Activated CD4-positive, alpha-beta memory T cell treated with anti-CD3 and anti-CD28 coated beads, Interleukin-2, amount 10 ng/mL, durations not matched to agents 7 days and 5 days (primary cell): ENCODE measurements around the gene GALC. TPM values are rescaled to one million over a fixed set of nuclear protein-coding genes. Genes with fewer than 3 reads are reported as not detected.

ENCODE experiments used
- CTCF ChIA-PET: fragments of 350-600 bp; sonication (Branson Sonifier 250); formaldehyde crosslinking; loops from one replicate; lab custom pipeline; 2021; ENCODE audit warnings: antibody characterized with exemption, inconsistent platforms; lab: Charles Lee
- POLR2A ChIA-PET: fragments of 350-600 bp; sonication (Branson Sonifier 250); formaldehyde crosslinking; loops from one replicate; lab custom pipeline; 2021; ENCODE audit warnings: antibody characterized with exemption; lab: Charles Lee
- DNase-seq: peaks from one replicate; pipeline ENCODE4 v3.0.0-alpha.2; 2020
- H3K27ac Mint-ChIP-seq: one replicate; pipeline ENCODE4 v1.8.0; 2021; ENCODE audit warnings: mild to moderate bottlenecking, mixed read lengths
- H3K27me3 Mint-ChIP-seq: one replicate; pipeline ENCODE4 v1.8.0; 2021; ENCODE audit warnings: mixed read lengths
- H3K36me3 Mint-ChIP-seq: one replicate; pipeline ENCODE4 v1.8.0; 2021; ENCODE audit warnings: low read depth, mixed read lengths
- H3K4me1 Mint-ChIP-seq: one replicate; pipeline ENCODE4 v1.8.0; 2021; ENCODE audit warnings: mixed read lengths
- H3K4me3 Mint-ChIP-seq: one replicate; pipeline ENCODE4 v1.8.0; 2021; ENCODE audit warnings: mild to moderate bottlenecking, mixed read lengths
- H3K9me3 Mint-ChIP-seq: one replicate; pipeline ENCODE4 v1.8.0; 2021; ENCODE audit warnings: mixed read lengths
- total RNA-seq, 2 experiments: library from RNA; stranded (reverse); gene quantifications; one replicate each; pipeline ENCODE4 v1.2.3, GENCODE V29; 2021

Gene GALC
- total RNA-seq, 2 experiments from 2014 or later = 24.3 to 27.6 TPM

GRCh38 chr14:88005050-88005481, 12.1 kb upstream of the GALC start, which contains the start of gene GPR65:
Gene GPR65 (plus strand): TSS chr14:88005135. CDS start chr14:88010848, 5,713 bp downstream.
- CTCF ChIA-PET = interaction anchor here (1.4 to 3.3 kb wide), 3 partner anchors 9 to 59 kb away, joined by 4 to 22 read pairs (median 9); partner anchors contain the start of gene GALC
- peak within 1 kb of the TSS; percentile 97 for H3K27ac Mint-ChIP-seq
- H3K9me3 Mint-ChIP-seq = peaks cover 2% of the 10 kb centered on the region
- POLR2A ChIA-PET = interaction anchor here (1.0 to 5.2 kb wide), 9 partner anchors 9 to 60 kb away, joined by 4 to 140 read pairs (median 9); partner anchors contain the start of gene GALC
- H3K36me3 Mint-ChIP-seq = peaks cover 29% of the 10 kb centered on the region
- peak within 1 kb of the TSS; percentile 79 for H3K4me3 Mint-ChIP-seq
- peak; percentile 60 for DNase-seq
- H3K27me3 Mint-ChIP-seq = no peaks in the 10 kb centered on the region
- peaks cover 49% of the 10 kb centered on the region for H3K4me1 Mint-ChIP-seq

GRCh38 chr14:88004506-88005036, 11.6 kb upstream of the GALC start:
- Mint-ChIP-seq H3K4me1 (peaks cover 47% of the 10 kb centered on the region), H3K27me3 (no peaks in the 10 kb centered on the region), H3K27ac (peak overlapping the region; percentile 97), H3K4me3 (peak overlapping the region; percentile 79), H3K36me3 (peaks cover 26% of the 10 kb centered on the region), H3K9me3 (peaks cover 2% of the 10 kb centered on the region)
- CTCF ChIA-PET = interaction anchor here (1.0 to 3.3 kb wide), 4 partner anchors 9 to 58 kb away, joined by 3 to 22 read pairs (median 6); partner anchors contain the start of gene GALC
- POLR2A ChIA-PET = interaction anchor here (1.0 to 5.2 kb wide), 7 partner anchors 9 to 59 kb away, joined by 5 to 140 read pairs (median 20); partner anchors contain the start of gene GALC
- DNase-seq = no peak

GRCh38 chr14:88003425-88003824, 10.4 kb upstream of the GALC start:
- DNase-seq = no peak
- no peak overlapping the region for H3K4me3 Mint-ChIP-seq
- CTCF ChIA-PET = no interaction called here
- POLR2A ChIA-PET = interaction anchor here (4.0 to 5.2 kb wide), 4 partner anchors 8 to 51 kb away, joined by 20 to 140 read pairs (median 62); partner anchors contain the start of gene GALC
- no peak overlapping the region for H3K27ac Mint-ChIP-seq
- H3K36me3 Mint-ChIP-seq = peaks cover 15% of the 10 kb centered on the region
- H3K27me3 Mint-ChIP-seq = no peaks in the 10 kb centered on the region
- H3K9me3 Mint-ChIP-seq = peaks cover 2% of the 10 kb centered on the region
- H3K4me1 Mint-ChIP-seq = peaks cover 43% of the 10 kb centered on the region

- Mint-ChIP-seq H3K27ac (no peak overlapping the region), H3K27me3 (no peaks in the 10 kb centered on the region), H3K36me3 (peaks cover 7% of the 10 kb centered on the region), H3K4me1 (peaks cover 38% of the 10 kb centered on the region), H3K4me3 (no peak overlapping the region), H3K9me3 (peaks cover 2% of the 10 kb centered on the region)
- CTCF ChIA-PET = interaction anchor here (1.2 kb wide), 1 partner anchor 166 kb away, joined by 4 read pairs; no protein-coding TSS in a partner anchor
- no peak for DNase-seq
- POLR2A ChIA-PET = interaction anchor here (2.2 to 5.1 kb wide), 2 partner anchors 7 to 9 kb away, joined by 15 to 73 read pairs; partner anchors contain the start of gene GALC
Observed at GRCh38 chr14:88002421-88003075, 9.6 kb upstream of the GALC start.

- peaks cover 2% of the 10 kb centered on the region for H3K9me3 Mint-ChIP-seq
- POLR2A ChIA-PET = no interaction called here
Observed at GRCh38 chr14:87999277-87999676, 6.3 kb upstream of the GALC start.

GRCh38 chr14:87998482-87998881, 5.5 kb upstream of the GALC start:
- Mint-ChIP-seq H3K4me1 (peaks cover 50% of the 10 kb centered on the region), H3K36me3 (no peaks in the 10 kb centered on the region), H3K4me3 (no peak overlapping the region), H3K27me3 (no peaks in the 10 kb centered on the region), H3K9me3 (peaks cover 2% of the 10 kb centered on the region), H3K27ac (no peak overlapping the region)
- POLR2A ChIA-PET = no interaction called here
- no peak for DNase-seq
- CTCF ChIA-PET = no interaction called here

More at GRCh38 chr14:87999277-87999676, 6.3 kb upstream of the GALC start:
- Mint-ChIP-seq H3K27ac (no peak overlapping the region), H3K4me1 (peaks cover 46% of the 10 kb centered on the region), H3K36me3 (no peaks in the 10 kb centered on the region), H3K27me3 (no peaks in the 10 kb centered on the region), H3K4me3 (no peak overlapping the region)
- CTCF ChIA-PET = no interaction called here
- DNase-seq = no peak

GRCh38 chr14:87996291-87996592, 3.3 kb upstream of the GALC start:
- Mint-ChIP-seq H3K4me3 (no peak overlapping the region), H3K27me3 (no peaks in the 10 kb centered on the region), H3K9me3 (no peaks in the 10 kb centered on the region), H3K4me1 (peaks cover 54% of the 10 kb centered on the region), H3K27ac (no peak overlapping the region), H3K36me3 (peaks cover 3% of the 10 kb centered on the region)
- no peak for DNase-seq
- ChIA-PET CTCF (no interaction called here), POLR2A (interaction anchor here (2.4 kb wide), 1 partner anchor 9 kb away, joined by 73 read pairs; the partner anchor contains the start of gene GPR65)

- DNase-seq = no peak
- peaks cover 3% of the 10 kb centered on the region for H3K36me3 Mint-ChIP-seq
- H3K27ac Mint-ChIP-seq = peak overlapping the region; percentile 67
- peaks cover 56% of the 10 kb centered on the region for H3K4me1 Mint-ChIP-seq
- H3K9me3 Mint-ChIP-seq = no peaks in the 10 kb centered on the region
- POLR2A ChIA-PET = interaction anchor here (2.4 to 4.9 kb wide), 2 partner anchors 10 to 44 kb away, joined by 73 to 75 read pairs; partner anchors contain the start of gene GPR65
- H3K4me3 Mint-ChIP-seq = no peak overlapping the region
- CTCF ChIA-PET = interaction anchor here (1.0 to 1.4 kb wide), 5 partner anchors 9 to 173 kb away, joined by 3 to 14 read pairs (median 3); no protein-coding TSS in a partner anchor
- no peaks in the 10 kb centered on the region for H3K27me3 Mint-ChIP-seq
Observed at GRCh38 chr14:87995500-87996290, 2.7 kb upstream of the GALC start.

GRCh38 chr14:87994974-87995373, 2.0 kb upstream of the GALC start:
- no peaks in the 10 kb centered on the region for H3K9me3 Mint-ChIP-seq
- POLR2A ChIA-PET = interaction anchor here (0.8 to 4.9 kb wide), 4 partner anchors 10 to 43 kb away, joined by 3 to 75 read pairs (median 38); partner anchors contain the start of gene GPR65
- peak overlapping the region; percentile 67 for H3K27ac Mint-ChIP-seq
- peak; percentile 47 for DNase-seq
- H3K27me3 Mint-ChIP-seq = no peaks in the 10 kb centered on the region
- H3K4me3 Mint-ChIP-seq = peak overlapping the region; percentile 12
- peaks cover 3% of the 10 kb centered on the region for H3K36me3 Mint-ChIP-seq
- peaks cover 59% of the 10 kb centered on the region for H3K4me1 Mint-ChIP-seq
- CTCF ChIA-PET = interaction anchor here (1.0 to 1.4 kb wide), 5 partner anchors 9 to 174 kb away, joined by 3 to 14 read pairs (median 3); no protein-coding TSS in a partner anchor

- H3K4me1 Mint-ChIP-seq = peaks cover 56% of the 10 kb centered on the region
Observed at GRCh38 chr14:87992346-87992717, 650 bp downstream of the GALC start.

GRCh38 chr14:87990682-87991081, 2.3 kb downstream of the GALC start:
- DNase-seq = no peak
- Mint-ChIP-seq H3K36me3 (peaks cover 13% of the 10 kb centered on the region), H3K27me3 (no peaks in the 10 kb centered on the region), H3K4me3 (no peak overlapping the region), H3K9me3 (no peaks in the 10 kb centered on the region), H3K4me1 (peaks cover 50% of the 10 kb centered on the region), H3K27ac (no peak overlapping the region)
- POLR2A ChIA-PET = no interaction called here
- CTCF ChIA-PET = no interaction called here

More at GRCh38 chr14:87992346-87992717, 650 bp downstream of the GALC start:
- Mint-ChIP-seq H3K36me3 (peaks cover 3% of the 10 kb centered on the region), H3K9me3 (no peaks in the 10 kb centered on the region), H3K27me3 (no peaks in the 10 kb centered on the region), H3K27ac (peak overlapping the region; percentile 84), H3K4me3 (peak overlapping the region; percentile 80)
- ChIA-PET POLR2A (interaction anchor here (0.7 to 4.9 kb wide), 16 partner anchors 9 to 171 kb away, joined by 3 to 140 read pairs (median 5); partner anchors contain the start of gene GPR65), CTCF (interaction anchor here (0.7 to 3.1 kb wide), 5 partner anchors 13 to 46 kb away, joined by 3 to 28 read pairs (median 9); partner anchors contain the start of gene GPR65)
- no peak for DNase-seq

- DNase-seq = no peak
- ChIA-PET POLR2A (no interaction called here), CTCF (interaction anchor here (0.9 to 1.2 kb wide), 2 partner anchors 45 to 179 kb away, joined by 4 read pairs; no protein-coding TSS in a partner anchor)
- Mint-ChIP-seq H3K9me3 (no peaks in the 10 kb centered on the region), H3K4me3 (no peak overlapping the region), H3K27ac (no peak overlapping the region), H3K36me3 (peaks cover 14% of the 10 kb centered on the region), H3K4me1 (peaks cover 42% of the 10 kb centered on the region), H3K27me3 (no peaks in the 10 kb centered on the region)
Observed at GRCh38 chr14:87989956-87990299, 3.1 kb downstream of the GALC start.
